ENCODE results near the gene RAET1G. TPM values are rescaled to one million over a fixed set of nuclear protein-coding genes. Genes with fewer than 3 reads are reported as not detected.
"Not testable (repeated sequence)": the region's sequence is repeated elsewhere in the genome, so short reads cannot be mapped to it uniquely, and the experiment has no call there.

The RAET1G gene
- total RNA-seq, 1 experiment from 2014 or later = 1.5 TPM

GRCh38 chr6:149913540-149914240 lies 9.2 kb downstream of the RAET1G start:
- no peaks in the 10 kb centered on the region for H3K4me1 ChIP-seq (ENCODE audit: insufficient read depth, low read length)
- no peaks in the 10 kb centered on the region for H3K36me3 ChIP-seq (ENCODE audit: low read depth, low read length)
- POLR2A ChIA-PET (ENCODE audit: unreplicated experiment) = interaction anchor here (0.7 kb wide), 1 partner anchor 1530 kb away, joined by 3 read pairs; no protein-coding TSS in a partner anchor
- no peaks in the 10 kb centered on the region for H3K9me3 ChIP-seq (ENCODE audit: low read length)
- H3K4me2 ChIP-seq (ENCODE audit: low read length) = no peak overlapping the region
- H3K4me3 ChIP-seq (ENCODE audit: low read length) = no peak overlapping the region
- no peaks in the 10 kb centered on the region for H3F3A ChIP-seq (ENCODE audit: low read length, unreplicated experiment)
- TF ChIP-seq EZH2phosphoT487 (IDR thresholded peaks at IDR 0.05; ENCODE audit: borderline replicate concordance, low read length) (no peak), EZH2 (IDR thresholded peaks at IDR 0.05; ENCODE audit: low read length, unreplicated experiment) (no peak), CTCF (conservative IDR thresholded peaks at IDR 0.05; ENCODE audit: low read depth, low read length) (no peak)
- H4K20me1 ChIP-seq (ENCODE audit: low read length) = no peaks in the 10 kb centered on the region
- ATAC-seq (no peak), DNase-seq (no peak)
- no peaks in the 10 kb centered on the region for H3K9me2 ChIP-seq (replicated peaks; ENCODE audit: low read length)
- H3K9ac ChIP-seq (ENCODE audit: low read length) = no peak overlapping the region
- H3K27ac ChIP-seq (ENCODE audit: low read length) = no peak overlapping the region
- no TSS peak for BruUV-seq (replicated peaks)
- H3K27me3 ChIP-seq (ENCODE audit: low read length) = no peaks in the 10 kb centered on the region
- intact Hi-C loops (cut with micrococcal nuclease) = no loop called here
- no peak overlapping the region for H2AFZ ChIP-seq (ENCODE audit: low read length)
- CTCF ChIA-PET = no interaction called here
- no peaks in the 10 kb centered on the region for H3K79me2 ChIP-seq (ENCODE audit: low read length)

DNA sequence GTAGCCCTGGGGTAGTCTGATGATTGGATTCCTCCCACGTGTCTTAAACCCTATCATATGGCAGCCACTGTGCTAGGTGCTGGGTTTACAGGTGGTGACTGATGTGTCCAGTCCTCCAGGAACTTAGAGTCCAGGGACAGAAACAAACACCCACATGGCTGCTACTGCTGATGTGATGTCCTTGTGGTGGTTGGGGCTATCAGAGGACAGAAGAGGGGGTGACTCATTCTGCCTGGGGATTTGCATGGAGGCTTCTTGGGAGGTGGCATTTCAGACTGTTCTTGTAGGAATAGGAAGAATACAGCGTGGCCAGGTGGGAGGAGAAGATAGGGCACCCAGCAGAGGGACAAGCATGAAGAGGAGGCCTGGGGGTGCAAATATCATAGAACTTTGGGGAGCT lies 9.8 kb downstream of the RAET1G start:
- Histone ChIP-seq H2AFZ (ENCODE audit: low read length) (no peak overlapping the region), H3K27ac (ENCODE audit: low read length) (no peak overlapping the region), H3K9me3 (ENCODE audit: low read length) (no peaks in the 10 kb centered on the region), H3K9me2 (replicated peaks; ENCODE audit: low read length) (no peaks in the 10 kb centered on the region), H3F3A (ENCODE audit: low read length, unreplicated experiment) (no peaks in the 10 kb centered on the region), H4K20me1 (ENCODE audit: low read length) (no peaks in the 10 kb centered on the region), H3K4me2 (ENCODE audit: low read length) (no peak overlapping the region), H3K4me1 (ENCODE audit: insufficient read depth, low read length) (no peaks in the 10 kb centered on the region), H3K4me3 (ENCODE audit: low read length) (no peak overlapping the region), H3K79me2 (ENCODE audit: low read length) (no peaks in the 10 kb centered on the region), H3K36me3 (ENCODE audit: low read depth, low read length) (no peaks in the 10 kb centered on the region), H3K9ac (ENCODE audit: low read length) (no peak overlapping the region), H3K27me3 (ENCODE audit: low read length) (no peaks in the 10 kb centered on the region)
- DNase-seq (no peak), ATAC-seq (no peak)
- BruUV-seq (replicated peaks) = no TSS peak
- POLR2A ChIA-PET (ENCODE audit: unreplicated experiment) = no interaction called here
- intact Hi-C loops (cut with micrococcal nuclease) = no loop called here
- no peak for TF ChIP-seq EZH2 (IDR thresholded peaks at IDR 0.05; ENCODE audit: low read length, unreplicated experiment)
- no peak for TF ChIP-seq CTCF (conservative IDR thresholded peaks at IDR 0.05; ENCODE audit: low read depth, low read length)
- CTCF ChIA-PET = no interaction called here

DNA sequence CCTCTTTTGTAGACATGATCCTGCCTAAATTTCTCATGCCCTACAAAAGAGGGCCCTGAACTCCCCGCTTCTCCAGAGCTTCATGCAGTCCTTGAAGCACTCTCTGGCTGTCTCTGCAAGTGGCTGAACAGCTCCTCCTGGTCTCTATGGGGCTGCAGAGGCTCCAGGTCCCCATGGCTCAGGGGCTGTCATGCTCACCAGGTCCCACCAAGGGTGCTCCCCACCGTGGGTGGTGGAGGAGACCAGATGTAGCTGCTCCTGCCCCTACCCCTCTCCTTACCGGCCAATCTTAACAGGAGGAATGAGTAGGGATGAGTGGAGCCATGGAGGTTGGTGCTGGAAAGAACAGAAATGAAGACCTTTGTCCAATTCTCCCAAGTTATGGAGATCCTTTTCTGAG lies 10.2 kb downstream of the RAET1G start:
- H3K27ac ChIP-seq (ENCODE audit: low read length); H3K4me2 ChIP-seq (ENCODE audit: low read length); ATAC-seq; H3K79me2 ChIP-seq (ENCODE audit: low read length); H3F3A ChIP-seq (ENCODE audit: low read length, unreplicated experiment); BruUV-seq (replicated peaks); DNase-seq; H3K9ac ChIP-seq (ENCODE audit: low read length); H3K27me3 ChIP-seq (ENCODE audit: low read length); H3K9me3 ChIP-seq (ENCODE audit: low read length); H3K4me3 ChIP-seq (ENCODE audit: low read length); H3K36me3 ChIP-seq (ENCODE audit: low read depth, low read length); H4K20me1 ChIP-seq (ENCODE audit: low read length); POLR2A ChIA-PET (ENCODE audit: unreplicated experiment); H3K4me1 ChIP-seq (ENCODE audit: insufficient read depth, low read length); intact Hi-C loops (cut with micrococcal nuclease); CTCF ChIA-PET; H2AFZ ChIP-seq (ENCODE audit: low read length); H3K9me2 ChIP-seq (replicated peaks; ENCODE audit: low read length): not testable (repeated sequence)

Data from PC-3 (cell line).